Suprapubic skin (tissue), 4 donors: Measurements from ENCODE around the gene ADAMTS8.

ENCODE experiments used
- CTCF ChIP-seq, 2 donors: fragments of 200-600 bp in 1 of 2; fragments of 450-650 bp in 1 of 2; sonication (generic) in 1 of 2; IDR thresholded peaks; one replicate each; pipeline ENCODE4 v1.5.1; 2016 to 2019; ENCODE audit warnings: antibody characterized with exemption in 2 of 2, mild to moderate bottlenecking in 1 of 2, moderate library complexity in 1 of 2
- EP300 ChIP-seq: sonication (generic); formaldehyde crosslinking; IDR thresholded peaks from one replicate; pipeline ENCODE4 v1.6.1; 2017; ENCODE audit warnings: antibody characterized with exemption
- POLR2A ChIP-seq, 2 donors: fragments of 450-650 bp; IDR thresholded peaks; one replicate each; pipeline ENCODE4 v1.6.1; 2017; ENCODE audit warnings: antibody characterized with exemption in 2 of 2, mild to moderate bottlenecking in 2 of 2, moderate library complexity in 2 of 2
- POLR2AphosphoS5 ChIP-seq, 3 donors: sonication (generic); formaldehyde crosslinking; IDR thresholded peaks; one replicate each; pipeline ENCODE4 v1.6.1; 2017; ENCODE audit warnings: antibody characterized with exemption in 3 of 3

- TF ChIP-seq POLR2A (IDR thresholded peaks at IDR 0.05) (no peak), POLR2AphosphoS5 (IDR thresholded peaks at IDR 0.05) (no peak), CTCF (IDR thresholded peaks at IDR 0.05) (no peak), EP300 (no peak)
Measured at GRCh38 chr11:130415731-130416529, 12.5 kb downstream of the ADAMTS8 start.
